Endothelial cell of umbilical vein (primary cell): ENCODE measurements around the gene ADCY2. TPM values are rescaled to one million over a fixed set of nuclear protein-coding genes. Genes with fewer than 3 reads are reported as not detected.

ENCODE experiments used
- BruUV-seq: library from RNA; stranded (reverse); fragments of 400-500 nt; replicated peaks from 2 replicates; lab custom pipeline; 2021; lab: Mats Ljungman, UMichigan
- CTCF ChIA-PET: fragments of 300-600, 350-600 bp; sonication (Branson Sonifier 250); formaldehyde crosslinking; loops from one replicate; lab custom pipeline; 2021; ENCODE audit warnings: antibody characterized with exemption, inconsistent platforms; lab: Charles Lee
- POLR2A ChIA-PET: fragments of 300-600, 350-600 bp; sonication (Branson Sonifier 250); formaldehyde crosslinking; loops from one replicate; lab custom pipeline; 2021; ENCODE audit warnings: antibody characterized with exemption, inconsistent platforms; lab: Charles Lee
- DNase-seq: peaks from one replicate; pipeline ENCODE4 v3.0.0-alpha.2; 2011; ENCODE audit warnings: low read depth, low spot score
- FAIRE-seq: peaks from 2 replicates; lab custom pipeline; 2011; peaks lifted over from hg19 to GRCh38; lab: Jason Lieb, UNC
- H2AFZ ChIP-seq: 2 replicates; pipeline ENCODE4 v1.6.0; 2012; ENCODE audit warnings: low read depth, low read length, control low read depth, inconsistent platforms
- H3K27ac ChIP-seq: 2 replicates; pipeline ENCODE4 v1.5.1; 2011; ENCODE audit warnings: low read depth, mild to moderate bottlenecking, control low read depth, low read length, moderate library complexity; ENCODE audit not compliant: insufficient read depth
- H3K27me3 ChIP-seq, 2 experiments: 2 replicates each; pipeline versions ENCODE4 v1.6.0 to v1.6.1; 2011; ENCODE audit warnings: low read length in 2 of 2, mixed read lengths in 1 of 2; ENCODE audit not compliant: control insufficient read depth in 2 of 2, insufficient read depth in 2 of 2
- H3K36me3 ChIP-seq, 2 experiments: 2 replicates in 1 of 2; 3 replicates in 1 of 2; pipeline ENCODE4 v1.5.1; 2011; ENCODE audit warnings: low read length in 2 of 2, mild to moderate bottlenecking in 1 of 2, moderate library complexity in 1 of 2; ENCODE audit not compliant: control insufficient read depth in 2 of 2, insufficient read depth in 2 of 2; ENCODE audit errors: extremely low read depth in 1 of 2
- H3K4me1 ChIP-seq: 3 replicates; pipeline ENCODE4 v1.5.1; 2011; ENCODE audit warnings: mild to moderate bottlenecking, low read length; ENCODE audit not compliant: control insufficient read depth, insufficient read depth; ENCODE audit errors: extremely low read depth
- H3K4me2 ChIP-seq: 2 replicates; pipeline ENCODE4 v1.6.1; 2011; ENCODE audit warnings: low read length, control low read depth, mixed read lengths; ENCODE audit not compliant: insufficient read depth
- H3K4me3 ChIP-seq, 3 experiments: fragments of 200-600 bp in 1 of 3; sonication (generic), shearing (Covaris generic) in 1 of 3; replicated peaks in 1 of 3; 2 replicates each; pipeline ENCODE4 v1.5.1; 2011 to 2016; ENCODE audit warnings: control low read depth in 3 of 3, low read length in 3 of 3, mild to moderate bottlenecking in 2 of 3, inconsistent platforms in 1 of 3, low read depth in 1 of 3, moderate library complexity in 1 of 3; ENCODE audit not compliant: insufficient read depth in 1 of 3
- H3K79me2 ChIP-seq: 2 replicates; pipeline ENCODE4 v1.6.0; 2012; ENCODE audit warnings: low read length, inconsistent platforms; ENCODE audit not compliant: control insufficient read depth, insufficient read depth
- H3K9ac ChIP-seq: replicated peaks from 2 replicates; pipeline ENCODE3; 2011; ENCODE audit warnings: low read length, control low read depth; ENCODE audit not compliant: insufficient read depth; ENCODE audit errors: extremely low read depth
- H3K9me1 ChIP-seq: replicated peaks from 3 replicates; pipeline ENCODE4 v1.6.0; 2011; ENCODE audit warnings: mild to moderate bottlenecking, low read length; ENCODE audit not compliant: control insufficient read depth, insufficient read depth; ENCODE audit errors: extremely low read depth
- H3K9me3 ChIP-seq: replicated peaks from 2 replicates; pipeline ENCODE4 v1.5.1; 2012; ENCODE audit warnings: low read length, inconsistent platforms; ENCODE audit not compliant: control insufficient read depth, insufficient read depth
- H4K20me1 ChIP-seq: replicated peaks from 2 replicates; pipeline ENCODE3; 2011; ENCODE audit warnings: mild to moderate bottlenecking, low read length; ENCODE audit not compliant: control insufficient read depth, insufficient read depth; ENCODE audit errors: extremely low read depth
- EZH2 ChIP-seq: IDR thresholded peaks from 2 replicates; pipeline ENCODE4 v1.6.1; 2012; ENCODE audit warnings: borderline replicate concordance, low read depth, mild to moderate bottlenecking, moderate library complexity, low read length, inconsistent platforms; ENCODE audit not compliant: severe bottlenecking
- FOS ChIP-seq: IDR thresholded peaks from 2 replicates; pipeline ENCODE4 v1.6.1; 2011; ENCODE audit warnings: mild to moderate bottlenecking, low read length, moderate library complexity, borderline replicate concordance; ENCODE audit not compliant: insufficient read depth
- GATA2 ChIP-seq: IDR thresholded peaks from 2 replicates; pipeline ENCODE4 v1.7.0; 2011; ENCODE audit warnings: low read depth, mild to moderate bottlenecking, moderate library complexity, mixed read lengths, low read length; ENCODE audit not compliant: insufficient read length, insufficient read depth
- POLR2A ChIP-seq: IDR thresholded peaks from 2 replicates; pipeline ENCODE4 v1.6.1; 2012; ENCODE audit warnings: low read depth, mild to moderate bottlenecking, control low read depth, low read length
- dilution Hi-C: fragments of 300-500 bp; cut with MboI; formaldehyde crosslinking; loops from one replicate; pipeline ENCODE4 v1.15.0; 2019; ENCODE audit warnings: low sequenced_read_pairs; ENCODE audit not compliant: extremely low pct_ligation_motif_present
- intact Hi-C: fragments of 100-400 bp; cut with micrococcal nuclease; formaldehyde crosslinking; loops from one replicate; pipeline ENCODE4 v1.10.0; 2022
- polyA plus RNA-seq, 4 experiments: library from polyadenylated mRNA; depleted of rRNA in 3 of 4; stranded (reverse) in 3 of 4; unstranded in 1 of 4; fragments of >200 nt; gene quantifications; 2 replicates each; pipeline versions ENCODE4 v1.2.1 to v1.2.3, GENCODE V29; 2011 to 2012; ENCODE audit warnings: missing spikeins in 1 of 4
- total RNA-seq: library from RNA; stranded (reverse); gene quantifications from 2 replicates; pipeline ENCODE4 v1.2.3, GENCODE V29; 2021
- TF ChIP-seq, protein P1 (sequence below), 2 donors: IDR thresholded peaks; 1 replicate in 1 of 2; 2 replicates in 1 of 2; pipeline ENCODE4 v1.5.1; 2011; ENCODE audit warnings: low read length in 2 of 2, mild to moderate bottlenecking in 2 of 2, moderate library complexity in 2 of 2, control low read depth in 1 of 2, inconsistent platforms in 1 of 2, low read depth in 1 of 2; ENCODE audit not compliant: insufficient read depth in 1 of 2; ENCODE audit errors: extremely low read depth in 1 of 2

The ADCY2 gene
- total and polyA plus RNA-seq, 2 donors (not counting 3 experiments of a cell fraction or from before 2014, with no cell fraction given), result under 0.01 TPM; not detected in 1

- H3K27ac ChIP-seq, result no peak overlapping the region
- dilution Hi-C loops, result no loop called here
- H3K4me2 ChIP-seq, result no peak overlapping the region
- no peak for FAIRE-seq
- H3K27me3 ChIP-seq, result peaks cover 6 to 12% of the 10 kb centered on the region in 2 experiments
- no peaks in the 10 kb centered on the region for H3K79me2 ChIP-seq
- H3K4me3 ChIP-seq, result no peak overlapping the region
- no peaks in the 10 kb centered on the region for H3K4me1 ChIP-seq
- no peaks in the 10 kb centered on the region for H3K9me1 ChIP-seq
- H3K36me3 ChIP-seq, result no peaks in the 10 kb centered on the region
- H3K9me3 ChIP-seq, result no peaks in the 10 kb centered on the region
- no peak overlapping the region for H3K9ac ChIP-seq
- intact Hi-C loops, result no loop called here
- no peaks in the 10 kb centered on the region for H4K20me1 ChIP-seq
- CTCF ChIA-PET, result no interaction called here
- DNase-seq, result no peak
- no TSS peak for BruUV-seq
- POLR2A ChIA-PET, result no interaction called here
- H2AFZ ChIP-seq, result no peak overlapping the region
- no peak for TF ChIP-seq GATA2
- no peak for TF ChIP-seq EZH2
- TF ChIP-seq, protein P1, sequence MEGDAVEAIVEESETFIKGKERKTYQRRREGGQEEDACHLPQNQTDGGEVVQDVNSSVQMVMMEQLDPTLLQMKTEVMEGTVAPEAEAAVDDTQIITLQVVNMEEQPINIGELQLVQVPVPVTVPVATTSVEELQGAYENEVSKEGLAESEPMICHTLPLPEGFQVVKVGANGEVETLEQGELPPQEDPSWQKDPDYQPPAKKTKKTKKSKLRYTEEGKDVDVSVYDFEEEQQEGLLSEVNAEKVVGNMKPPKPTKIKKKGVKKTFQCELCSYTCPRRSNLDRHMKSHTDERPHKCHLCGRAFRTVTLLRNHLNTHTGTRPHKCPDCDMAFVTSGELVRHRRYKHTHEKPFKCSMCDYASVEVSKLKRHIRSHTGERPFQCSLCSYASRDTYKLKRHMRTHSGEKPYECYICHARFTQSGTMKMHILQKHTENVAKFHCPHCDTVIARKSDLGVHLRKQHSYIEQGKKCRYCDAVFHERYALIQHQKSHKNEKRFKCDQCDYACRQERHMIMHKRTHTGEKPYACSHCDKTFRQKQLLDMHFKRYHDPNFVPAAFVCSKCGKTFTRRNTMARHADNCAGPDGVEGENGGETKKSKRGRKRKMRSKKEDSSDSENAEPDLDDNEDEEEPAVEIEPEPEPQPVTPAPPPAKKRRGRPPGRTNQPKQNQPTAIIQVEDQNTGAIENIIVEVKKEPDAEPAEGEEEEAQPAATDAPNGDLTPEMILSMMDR (IDR thresholded peaks at IDR 0.05; ENCODE audit: extremely low read depth in 1 of 2, insufficient read depth in 1 of 2, low read depth in 1 of 2, low read length in 2 of 2), result no peak
- TF ChIP-seq POLR2A, result no peak
- TF ChIP-seq FOS, result no peak
These were observed 1.8 kb upstream of the ADCY2 start for GRCh38 chr5:7393921-7394799.
